HG03280 (cell line): ENCODE data around the gene ADARB2.

Experiments
- ATAC-seq: cut with Tn5 transposase; IDR thresholded peaks from one replicate; pipeline ENCODE4 v1.9.1; 2021; ENCODE audit warnings: mild to moderate bottlenecking, moderate library complexity; ENCODE audit not compliant: unreplicated experiment

Gene ADARB2

DNA sequence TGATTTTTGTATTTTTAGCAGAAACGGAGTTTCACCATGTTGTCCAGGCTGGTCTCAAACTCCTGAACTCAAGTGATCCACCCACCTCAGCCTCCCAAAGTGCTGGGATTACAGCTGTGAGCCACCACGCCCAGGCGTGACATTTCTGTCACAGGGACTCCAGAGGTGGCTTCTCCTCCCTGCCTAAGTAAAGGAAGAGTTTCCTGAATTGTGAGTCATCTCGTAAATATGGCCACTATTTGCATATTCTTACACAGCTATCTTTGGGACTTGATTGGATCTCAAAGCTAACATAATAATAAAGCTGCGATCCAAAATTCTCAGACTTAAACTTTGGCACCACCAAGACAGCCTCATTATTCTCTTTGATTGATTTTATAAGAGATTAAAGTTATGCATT is 50.1 kb downstream of the ADARB2 start:
- ATAC-seq, result no peak

GRCh38 chr10:1686491-1686749 is 50.9 kb downstream of the ADARB2 start:
- no peak for ATAC-seq

DNA sequence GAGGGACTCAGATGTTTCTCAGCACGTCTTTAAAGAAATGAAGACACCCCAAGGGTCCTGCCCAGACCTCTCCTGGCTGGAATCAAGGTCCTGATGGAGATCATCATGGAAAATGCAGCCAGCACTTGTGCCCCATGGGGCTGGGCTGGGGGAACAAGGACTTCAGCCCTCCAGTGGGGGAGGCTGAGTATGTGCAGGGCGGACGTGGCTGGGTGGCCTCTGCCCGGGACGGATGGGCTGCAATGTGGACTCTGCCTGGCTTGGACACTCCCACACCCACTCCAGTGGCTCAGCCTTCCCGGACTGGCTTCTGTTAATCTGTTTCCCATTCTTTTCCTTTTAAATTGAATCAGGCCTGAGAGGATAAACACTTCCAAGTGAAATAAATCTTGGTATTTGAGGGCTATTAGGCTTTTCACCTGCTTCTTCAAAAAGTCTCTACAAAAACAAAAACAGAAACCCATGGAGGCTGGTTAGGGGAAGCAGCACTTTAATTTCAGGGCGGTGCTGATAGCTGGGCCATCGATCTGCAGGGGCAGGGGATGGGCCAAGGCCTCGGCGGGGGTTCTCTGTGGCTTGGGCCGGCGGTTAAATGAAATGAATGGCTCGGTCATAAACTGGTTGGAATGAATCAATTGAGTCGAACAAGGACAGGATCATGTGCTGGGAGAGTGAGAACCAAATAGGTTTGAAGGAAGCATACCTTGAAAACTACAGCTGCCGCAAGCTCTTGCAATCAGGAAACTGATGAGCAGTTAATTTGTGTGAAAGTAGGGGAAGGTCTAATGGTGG is 51.4 kb downstream of the ADARB2 start:
- no peak for ATAC-seq

DNA sequence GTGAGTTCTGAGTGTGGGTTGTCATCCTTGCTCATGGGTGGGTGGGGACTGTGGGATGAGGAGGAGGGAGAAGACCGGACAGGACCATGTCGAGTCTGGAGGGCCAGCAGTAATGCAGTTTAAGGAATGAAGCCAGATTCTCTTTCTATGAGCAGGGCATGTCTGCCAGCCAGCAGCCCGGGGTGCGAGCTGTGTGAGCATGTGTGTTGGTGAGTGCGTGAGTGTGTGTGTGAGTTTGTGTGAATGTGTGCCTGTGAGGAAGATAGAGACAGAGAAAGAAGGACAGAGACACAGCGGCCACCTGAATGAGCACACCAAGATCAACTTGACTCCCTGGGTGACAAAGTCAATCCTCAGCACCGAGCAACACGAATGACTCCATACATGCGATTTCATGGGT is 52.3 kb downstream of the ADARB2 start:
- ATAC-seq, result no peak

GRCh38 chr10:1683649-1684048 is 53.7 kb downstream of the ADARB2 start:
- ATAC-seq, result no peak

DNA sequence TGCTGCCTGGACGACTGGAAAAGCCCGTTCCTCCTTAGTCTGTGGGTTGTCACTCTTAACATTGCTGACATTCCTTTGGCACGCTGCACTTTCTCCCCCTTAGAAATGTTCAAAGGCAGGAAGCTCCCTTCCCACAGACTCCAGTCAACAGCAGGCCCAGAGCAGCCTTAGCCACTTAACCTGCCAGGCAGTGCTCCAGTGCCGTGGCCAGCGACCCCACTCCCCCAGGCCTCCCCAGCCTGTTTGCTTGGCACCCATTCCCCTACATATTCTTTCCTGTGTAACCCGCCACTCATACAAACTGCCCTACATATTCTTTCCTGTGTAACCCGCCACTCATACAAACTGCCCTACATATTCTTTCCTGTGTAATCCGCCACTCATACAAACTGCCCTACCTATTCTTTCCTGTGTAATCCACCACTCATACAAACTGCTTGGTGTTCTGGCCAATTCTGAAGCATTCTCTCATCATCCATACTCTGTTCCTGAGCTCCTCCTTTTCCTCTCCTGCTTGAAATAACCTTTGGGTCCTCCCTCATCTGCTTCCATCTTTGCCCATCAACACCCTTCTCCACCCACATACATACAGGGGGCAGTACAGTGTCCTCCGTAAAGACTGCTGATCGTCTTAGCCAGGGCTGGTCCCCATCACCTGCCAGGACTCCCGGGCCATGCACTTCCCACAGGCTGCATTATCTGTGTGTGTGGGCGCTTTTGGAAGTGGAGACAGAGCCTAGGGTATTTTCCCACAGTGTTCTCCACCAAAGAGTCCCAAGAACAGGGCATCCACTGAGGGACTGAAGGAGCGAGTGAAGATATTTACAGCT is 57.3 kb downstream of the ADARB2 start:
- ATAC-seq, result no peak

DNA sequence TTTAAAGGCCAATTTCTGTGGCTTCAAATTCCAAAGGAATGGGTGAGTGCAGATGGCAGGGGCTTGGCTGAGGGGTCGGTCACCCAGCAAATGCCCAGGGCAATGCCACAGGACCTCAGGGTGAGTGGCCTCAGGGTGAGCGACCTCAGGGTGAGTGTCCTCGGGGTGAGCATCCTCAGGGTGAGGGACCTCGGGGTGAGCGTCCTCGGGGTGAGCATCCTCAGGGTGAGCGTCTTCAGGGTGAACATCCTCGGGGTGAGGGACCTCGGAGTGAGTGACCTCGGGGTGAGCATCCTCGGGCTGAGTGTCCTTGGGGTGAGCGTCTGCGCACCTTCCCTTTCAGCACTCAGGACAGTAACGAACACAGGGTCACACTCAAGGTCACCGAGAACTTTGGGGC is 59.2 kb downstream of the ADARB2 start:
- no peak for ATAC-seq

DNA sequence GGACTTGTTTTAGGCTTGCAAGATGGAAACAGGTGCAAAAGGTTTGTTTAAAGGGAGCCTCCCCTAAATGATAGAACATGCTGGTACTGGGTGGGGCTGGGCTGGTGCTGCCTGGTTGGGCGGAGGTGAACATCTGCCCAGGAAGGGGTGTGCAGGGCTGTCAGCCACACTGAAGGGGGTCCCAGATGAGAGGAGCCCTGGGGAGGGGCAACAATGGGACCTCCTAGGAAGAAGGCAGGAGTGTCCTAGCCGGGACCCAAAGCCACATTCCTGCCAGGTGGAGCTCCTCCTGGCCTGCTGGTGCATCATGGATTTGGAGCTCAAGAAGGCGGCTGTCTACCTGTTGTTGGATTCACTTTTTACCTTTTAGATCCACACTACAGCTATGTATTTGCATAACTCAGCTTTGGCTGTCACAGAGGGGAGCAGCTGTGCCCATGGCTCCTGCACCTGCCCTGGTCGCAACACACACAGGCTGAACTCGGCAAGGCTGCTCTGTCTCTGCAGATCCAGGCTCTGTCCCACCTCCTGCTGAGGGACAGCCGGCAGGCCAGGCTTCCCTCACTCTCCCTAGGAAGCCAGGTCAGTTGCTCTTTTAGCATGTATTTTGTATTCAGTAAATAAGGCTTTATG is 59.9 kb downstream of the ADARB2 start:
- no peak for ATAC-seq

GRCh38 chr10:1674501-1674900 is 62.8 kb downstream of the ADARB2 start:
- ATAC-seq, result no peak

DNA sequence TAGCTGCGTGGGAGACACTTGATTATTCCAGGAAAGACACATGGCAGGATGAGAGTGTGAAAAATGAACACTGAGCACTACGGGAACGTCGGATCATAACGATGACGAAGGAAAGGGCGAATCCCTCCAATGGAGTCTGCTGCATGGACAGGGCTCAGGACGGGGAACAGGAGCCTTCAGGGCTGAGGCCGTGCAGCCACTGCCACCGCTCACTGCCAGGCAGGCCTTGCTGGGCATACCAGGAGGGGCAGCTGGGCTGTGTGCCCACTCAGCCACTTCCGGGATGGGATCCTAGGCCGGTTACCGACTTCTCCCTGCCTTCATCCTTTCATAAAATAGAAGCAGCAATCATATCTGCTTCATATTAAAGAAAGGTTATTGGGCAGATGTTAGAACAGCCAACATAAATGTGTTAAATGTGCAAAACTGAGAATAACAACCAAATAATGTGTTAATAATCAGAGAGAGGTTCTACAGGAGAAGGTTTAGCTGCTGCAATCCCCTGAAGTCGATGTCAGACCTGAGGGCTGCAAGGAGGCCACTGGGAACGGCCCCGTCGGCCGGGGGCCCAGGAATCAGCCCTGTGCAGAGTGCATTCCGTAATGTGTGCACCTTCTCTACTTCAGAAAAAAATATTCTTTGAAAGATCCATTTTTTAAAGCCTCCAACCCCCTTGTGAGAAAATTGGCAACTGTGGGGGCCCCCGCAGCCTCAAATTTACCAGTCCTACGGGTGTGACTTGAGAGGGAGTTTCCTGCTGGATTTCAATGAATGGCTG is 63.6 kb downstream of the ADARB2 start:
- no peak for ATAC-seq

DNA sequence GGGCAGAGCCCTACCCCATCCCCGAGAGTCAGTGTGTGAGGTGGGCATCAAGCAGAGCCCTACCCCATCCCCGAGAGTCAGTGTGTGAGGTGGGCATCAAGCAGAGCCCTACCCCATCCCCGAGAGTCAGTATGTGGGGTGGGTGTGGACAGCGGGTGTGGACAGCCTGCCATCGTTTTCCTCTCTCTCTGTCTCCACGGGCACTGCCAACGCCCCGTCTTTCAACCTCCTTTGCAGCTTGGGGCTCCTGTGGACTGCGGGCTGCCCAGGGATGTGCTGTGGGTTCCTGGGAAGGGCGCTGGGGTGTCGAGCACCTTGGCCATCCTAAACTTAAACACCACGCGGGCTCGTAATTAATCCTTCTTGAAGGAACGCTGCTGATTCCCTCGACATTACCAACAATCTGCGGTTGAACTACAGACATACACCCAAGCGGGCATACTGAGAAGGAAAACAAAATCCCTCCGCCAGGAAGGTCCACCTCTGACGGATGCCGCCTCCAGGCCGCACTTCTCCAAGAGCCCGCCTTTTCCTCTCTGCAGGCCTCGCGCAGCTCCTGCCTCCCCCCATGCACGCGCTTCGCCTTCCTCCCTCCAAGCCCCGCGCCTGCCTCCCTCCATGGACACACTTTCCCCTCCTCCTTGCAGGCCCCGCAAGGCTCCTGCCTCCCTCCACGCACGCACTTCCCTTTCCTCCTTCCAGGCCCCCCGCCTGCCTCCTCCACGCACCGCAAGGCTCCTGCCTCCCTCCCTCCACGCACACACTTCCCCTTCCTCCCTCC is 65.1 kb downstream of the ADARB2 start:
- ATAC-seq, result no peak

DNA sequence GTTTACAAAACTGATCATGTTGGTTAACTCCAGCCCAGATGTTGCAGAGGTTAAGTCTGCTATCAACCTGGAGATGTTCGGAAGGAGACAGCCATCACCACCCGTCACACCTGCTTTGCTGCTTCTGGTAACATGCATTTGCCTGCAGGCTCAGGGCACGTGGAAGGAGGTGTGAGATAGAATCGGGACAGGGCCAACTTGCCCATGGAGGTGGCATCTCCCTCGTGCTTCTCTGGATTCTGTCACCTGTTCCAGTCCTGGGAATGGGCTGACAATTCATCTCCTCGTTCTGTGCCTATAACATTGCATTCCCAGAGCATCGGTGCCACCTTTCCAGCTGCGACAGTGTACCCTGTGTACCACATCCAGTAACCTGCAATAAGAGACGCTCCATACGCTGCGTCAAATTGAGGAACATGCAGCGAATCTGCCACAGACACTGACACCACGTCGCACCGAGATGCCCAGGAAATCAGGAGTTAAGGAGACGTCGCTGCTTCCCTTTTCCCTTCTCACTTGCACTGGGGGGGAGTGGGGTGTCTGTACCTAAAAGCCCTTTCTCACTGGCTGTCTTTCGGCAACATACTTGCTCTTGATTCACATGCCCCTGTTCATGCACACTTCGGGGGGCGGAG is 65.8 kb downstream of the ADARB2 start:
- no peak for ATAC-seq

DNA sequence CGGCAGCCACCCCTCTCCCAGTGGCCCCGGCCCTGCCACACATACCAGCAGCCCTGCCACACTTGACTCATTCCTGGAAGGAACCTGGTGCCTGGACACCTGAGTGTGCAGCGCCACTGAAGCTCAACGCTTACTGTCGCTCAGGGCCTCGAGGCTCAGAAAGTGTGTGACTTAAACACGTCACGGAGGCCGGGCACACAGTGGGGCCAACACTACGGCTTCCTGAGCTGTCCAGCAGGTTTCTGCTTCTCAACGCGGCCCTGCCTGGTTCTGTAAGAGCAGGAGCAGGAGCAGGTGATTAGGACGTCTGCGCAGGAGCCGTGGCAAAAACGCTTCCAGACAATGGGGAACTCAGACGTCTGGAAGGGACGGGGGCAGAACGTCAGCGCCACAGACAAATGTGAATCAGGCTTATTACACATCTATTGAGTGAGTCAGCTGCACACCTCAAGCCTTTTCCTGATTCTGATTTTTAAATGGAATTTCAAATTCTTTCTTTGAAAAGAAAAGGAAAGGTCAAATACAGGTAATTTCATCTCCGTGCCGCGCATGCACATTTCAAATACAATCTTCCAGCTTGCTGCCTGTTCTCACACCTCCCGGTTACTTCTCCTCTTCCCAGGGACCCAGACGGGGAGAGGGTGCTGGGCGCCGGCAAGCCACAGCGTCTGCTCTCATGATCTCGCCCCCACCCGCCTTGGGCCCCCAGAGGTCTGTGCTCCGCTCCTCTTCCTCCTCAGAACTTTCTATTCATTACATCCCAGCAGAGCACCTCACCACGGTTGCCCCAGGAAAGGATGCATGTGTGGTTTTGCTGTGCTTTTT is 66.6 kb downstream of the ADARB2 start:
- no peak for ATAC-seq

- no peak for ATAC-seq
Observed at GRCh38 chr10:1669433-1669832, 67.9 kb downstream of the ADARB2 start.

DNA sequence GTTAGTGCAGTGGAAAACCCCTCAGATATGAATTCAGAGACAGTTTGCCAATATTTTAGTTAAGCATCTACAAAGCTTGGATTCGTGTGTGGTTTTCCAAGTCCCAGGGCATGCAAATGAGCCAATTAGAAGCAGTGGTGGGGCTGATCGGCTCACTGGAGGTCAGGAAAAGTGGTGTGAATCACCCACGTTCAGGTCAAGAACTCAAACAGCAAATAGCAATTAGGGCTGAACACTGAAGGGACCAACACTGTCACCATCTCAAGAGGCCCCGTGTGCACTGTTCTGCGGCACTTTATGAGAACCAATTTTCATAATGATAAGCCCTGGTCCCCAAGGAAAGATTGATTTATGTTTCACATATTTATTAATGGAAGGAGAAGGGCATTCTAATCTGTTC is 68.9 kb downstream of the ADARB2 start:
- ATAC-seq, result no peak

- no peak for ATAC-seq
Observed at GRCh38 chr10:1667392-1667791, 69.9 kb downstream of the ADARB2 start.

DNA sequence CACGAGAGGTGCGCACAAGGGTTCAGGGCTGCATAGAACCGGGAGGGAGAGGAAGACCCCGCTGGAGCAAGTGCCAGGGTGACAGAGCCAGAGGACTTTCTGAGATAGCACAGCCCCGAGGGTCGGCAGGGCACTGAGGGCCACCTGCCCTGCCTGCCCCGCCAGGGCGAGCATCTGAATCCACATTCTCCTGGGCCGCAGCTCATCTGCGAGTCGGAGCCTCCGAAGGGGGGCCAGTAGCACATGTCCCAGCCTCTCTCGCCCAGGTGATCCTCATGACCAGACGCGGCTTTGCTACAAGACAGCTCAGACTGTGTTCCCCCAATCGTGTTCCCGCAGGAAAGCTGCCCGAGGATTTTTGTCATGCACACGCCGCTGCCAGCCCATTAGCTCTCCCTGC is 71.2 kb downstream of the ADARB2 start:
- ATAC-seq, result no peak

- no peak for ATAC-seq
Observed at GRCh38 chr10:1665681-1666080, 71.6 kb downstream of the ADARB2 start.

GRCh38 chr10:1665021-1665661 is 72.2 kb downstream of the ADARB2 start:
- no peak for ATAC-seq
